ENCODE measurements around the gene MPPED2. TPM values are rescaled to one million over a fixed set of nuclear protein-coding genes. Genes with fewer than 3 reads are reported as not detected.
A peak's percentile ranks its signal among the peaks of the same experiment; 100 is the strongest.

Gene MPPED2
- total RNA-seq, 1 donor from 2014 or later, result 15.7 TPM

DNA sequence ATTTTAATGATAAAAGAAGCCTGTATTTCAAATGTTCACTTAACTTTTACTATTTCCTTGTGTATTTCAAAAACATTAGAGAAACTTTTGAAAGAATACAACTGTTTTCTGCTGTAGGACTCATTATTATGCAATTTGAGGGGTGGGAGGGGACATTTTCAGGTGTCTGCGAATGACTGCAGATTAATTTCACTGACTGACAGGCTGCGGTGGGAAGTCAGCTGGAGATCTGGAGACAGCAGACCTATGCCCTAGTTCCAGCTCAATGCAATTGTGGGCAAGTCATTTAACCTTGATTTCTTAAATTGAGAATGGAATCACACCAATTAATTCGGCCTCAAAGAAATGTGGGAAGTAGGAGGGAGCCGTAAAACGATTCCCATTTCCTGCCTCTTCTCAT lies 134.5 kb downstream of the MPPED2 start:
- Histone ChIP-seq H3K4me3 (ENCODE audit: low read length in 3 of 3) (no peak overlapping the region), H3K9ac (ENCODE audit: low read depth in 1 of 3, low read length in 3 of 3) (no peak overlapping the region), H3K36me3 (ENCODE audit: control insufficient read depth in 3 of 3, insufficient read depth in 3 of 3, low read length in 3 of 3) (no peaks in the 10 kb centered on the region), H3K27me3 (ENCODE audit: control insufficient read depth in 3 of 3, insufficient read depth in 3 of 3, low read length in 3 of 3) (no peaks in the 10 kb centered on the region), H3K9me3 (ENCODE audit: control insufficient read depth in 3 of 3, low read length in 3 of 3) (no peaks in the 10 kb centered on the region), H3K4me1 (ENCODE audit: control insufficient read depth in 3 of 3, insufficient read depth in 3 of 3, low read length in 3 of 3) (peaks cover 6 to 10% (median 9%) of the 10 kb centered on the region in 3 donors), H3K27ac (ENCODE audit: low read depth, low read length) (no peak overlapping the region)

GRCh38 chr11:30451167-30451566 lies 135.0 kb downstream of the MPPED2 start:
- Histone ChIP-seq H3K4me1 (ENCODE audit: control insufficient read depth in 3 of 3, insufficient read depth in 3 of 3, low read length in 3 of 3) (peaks cover 6 to 10% (median 9%) of the 10 kb centered on the region in 3 donors), H3K27me3 (ENCODE audit: control insufficient read depth in 3 of 3, insufficient read depth in 3 of 3, low read length in 3 of 3) (no peaks in the 10 kb centered on the region), H3K36me3 (ENCODE audit: control insufficient read depth in 3 of 3, insufficient read depth in 3 of 3, low read length in 3 of 3) (no peaks in the 10 kb centered on the region), H3K9ac (ENCODE audit: low read depth in 1 of 3, low read length in 3 of 3) (no peak overlapping the region), H3K4me3 (ENCODE audit: low read length in 3 of 3) (no peak overlapping the region), H3K27ac (ENCODE audit: low read depth, low read length) (no peak overlapping the region), H3K9me3 (ENCODE audit: control insufficient read depth in 3 of 3, low read length in 3 of 3) (no peaks in the 10 kb centered on the region)

DNA sequence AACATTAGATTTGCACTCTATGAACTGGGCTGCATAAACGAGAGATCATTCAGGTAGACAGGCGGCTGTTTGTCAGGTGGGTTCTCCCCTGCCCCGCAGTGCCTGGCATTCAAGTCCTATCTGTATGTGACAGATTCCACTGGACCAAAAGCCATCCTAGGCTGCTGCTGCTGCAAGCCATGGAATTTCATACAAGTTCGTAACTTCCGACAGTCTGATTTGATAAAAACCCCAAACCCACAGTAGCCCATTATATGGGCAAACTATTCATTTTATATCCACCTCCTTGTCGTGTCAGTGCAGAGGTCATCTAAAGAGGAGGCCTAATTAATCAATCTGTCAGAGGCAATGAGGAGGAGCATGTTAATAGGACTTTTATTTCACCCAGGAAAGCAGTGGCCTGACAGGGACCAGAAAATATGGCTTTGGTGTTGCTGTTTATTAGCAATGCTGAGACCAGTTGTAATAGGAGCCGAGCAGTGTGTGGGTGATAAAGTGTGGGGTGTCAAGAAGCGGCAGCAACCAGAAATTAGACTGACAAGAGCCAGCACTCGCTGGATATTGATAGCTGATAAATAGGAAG lies 139.0 kb downstream of the MPPED2 start:
- H3K36me3 ChIP-seq (ENCODE audit: control insufficient read depth in 3 of 3, insufficient read depth in 3 of 3, low read length in 3 of 3), result no peaks in the 10 kb centered on the region
- H3K4me1 ChIP-seq (ENCODE audit: control insufficient read depth in 3 of 3, insufficient read depth in 3 of 3, low read length in 3 of 3), result peaks cover 0 to 3% (median 2%) of the 10 kb centered on the region in 3 donors
- H3K27me3 ChIP-seq (ENCODE audit: control insufficient read depth in 3 of 3, insufficient read depth in 3 of 3, low read length in 3 of 3), result no peaks in the 10 kb centered on the region
- H3K4me3 ChIP-seq (ENCODE audit: low read length in 3 of 3), result no peak overlapping the region
- H3K27ac ChIP-seq (ENCODE audit: low read depth, low read length), result no peak overlapping the region
- H3K9me3 ChIP-seq (ENCODE audit: control insufficient read depth in 3 of 3, low read length in 3 of 3), result no peaks in the 10 kb centered on the region
- H3K9ac ChIP-seq (ENCODE audit: low read depth in 1 of 3, low read length in 3 of 3), result no peak overlapping the region

GRCh38 chr11:30446520-30446919 lies 139.6 kb downstream of the MPPED2 start:
- no peak overlapping the region for H3K9ac ChIP-seq (ENCODE audit: low read depth in 1 of 3, low read length in 3 of 3)
- H3K36me3 ChIP-seq (ENCODE audit: control insufficient read depth in 3 of 3, insufficient read depth in 3 of 3, low read length in 3 of 3), result no peaks in the 10 kb centered on the region
- H3K27me3 ChIP-seq (ENCODE audit: control insufficient read depth in 3 of 3, insufficient read depth in 3 of 3, low read length in 3 of 3), result no peaks in the 10 kb centered on the region
- no peak overlapping the region for H3K4me3 ChIP-seq (ENCODE audit: low read length in 3 of 3)
- peaks cover 0 to 3% (median 0%) of the 10 kb centered on the region in 3 donors for H3K4me1 ChIP-seq (ENCODE audit: control insufficient read depth in 3 of 3, insufficient read depth in 3 of 3, low read length in 3 of 3)
- H3K9me3 ChIP-seq (ENCODE audit: control insufficient read depth in 3 of 3, low read length in 3 of 3), result no peaks in the 10 kb centered on the region
- H3K27ac ChIP-seq (ENCODE audit: low read depth, low read length), result no peak overlapping the region

- no peaks in the 10 kb centered on the region for H3K27me3 ChIP-seq (ENCODE audit: control insufficient read depth in 3 of 3, insufficient read depth in 3 of 3, low read length in 3 of 3)
- no peak overlapping the region for H3K9ac ChIP-seq (ENCODE audit: low read depth in 1 of 3, low read length in 3 of 3)
- no peak overlapping the region for H3K4me3 ChIP-seq (ENCODE audit: low read length in 3 of 3)
- H3K27ac ChIP-seq (ENCODE audit: low read depth, low read length), result no peak overlapping the region
- peaks cover 0 to 11% (median 2%) of the 10 kb centered on the region in 3 donors for H3K4me1 ChIP-seq (ENCODE audit: control insufficient read depth in 3 of 3, insufficient read depth in 3 of 3, low read length in 3 of 3)
- no peaks in the 10 kb centered on the region for H3K36me3 ChIP-seq (ENCODE audit: control insufficient read depth in 3 of 3, insufficient read depth in 3 of 3, low read length in 3 of 3)
- H3K9me3 ChIP-seq (ENCODE audit: control insufficient read depth in 3 of 3, low read length in 3 of 3), result no peaks in the 10 kb centered on the region
These were observed 141.1 kb downstream of the MPPED2 start for GRCh38 chr11:30445056-30445455.

GRCh38 chr11:30440510-30440909 lies 145.6 kb downstream of the MPPED2 start:
- H3K4me3 ChIP-seq (ENCODE audit: low read length in 3 of 3), result no peak overlapping the region
- H3K9me3 ChIP-seq (ENCODE audit: control insufficient read depth in 3 of 3, low read length in 3 of 3), result no peaks in the 10 kb centered on the region
- no peak overlapping the region for H3K9ac ChIP-seq (ENCODE audit: low read depth in 1 of 3, low read length in 3 of 3)
- H3K27ac ChIP-seq (ENCODE audit: low read depth, low read length), result peak overlapping the region; percentile 4
- no peaks in the 10 kb centered on the region for H3K27me3 ChIP-seq (ENCODE audit: control insufficient read depth in 3 of 3, insufficient read depth in 3 of 3, low read length in 3 of 3)
- peaks cover 0 to 14% (median 2%) of the 10 kb centered on the region in 3 donors for H3K4me1 ChIP-seq (ENCODE audit: control insufficient read depth in 3 of 3, insufficient read depth in 3 of 3, low read length in 3 of 3)
- no peaks in the 10 kb centered on the region for H3K36me3 ChIP-seq (ENCODE audit: control insufficient read depth in 3 of 3, insufficient read depth in 3 of 3, low read length in 3 of 3)

DNA sequence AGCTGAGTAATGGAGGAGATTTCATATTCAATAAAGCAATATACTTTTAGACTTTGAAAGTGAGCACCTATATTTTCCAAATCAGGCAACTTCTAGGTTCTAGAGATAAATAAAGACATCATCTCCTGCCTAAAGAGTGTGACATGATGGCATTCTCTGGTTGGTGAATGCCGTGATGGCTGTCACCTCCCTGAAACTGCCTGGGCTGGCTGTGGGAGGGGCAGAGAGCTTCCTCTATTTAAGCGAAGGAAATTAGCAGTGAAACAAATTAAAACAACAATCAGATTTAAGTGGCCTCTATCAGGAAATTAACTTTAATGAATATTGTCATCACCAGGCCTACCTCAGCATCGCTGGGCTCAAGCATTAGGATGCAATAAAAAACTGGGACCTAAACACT lies 149.4 kb downstream of the MPPED2 start:
- H3K9me3 ChIP-seq (ENCODE audit: control insufficient read depth in 3 of 3, low read length in 3 of 3), result no peaks in the 10 kb centered on the region
- peaks cover 2 to 34% (median 7%) of the 10 kb centered on the region in 3 donors for H3K4me1 ChIP-seq (ENCODE audit: control insufficient read depth in 3 of 3, insufficient read depth in 3 of 3, low read length in 3 of 3)
- H3K9ac ChIP-seq (ENCODE audit: low read depth in 1 of 3, low read length in 3 of 3), result no peak overlapping the region
- H3K4me3 ChIP-seq (ENCODE audit: low read length in 3 of 3), result no peak overlapping the region
- H3K36me3 ChIP-seq (ENCODE audit: control insufficient read depth in 3 of 3, insufficient read depth in 3 of 3, low read length in 3 of 3), result no peaks in the 10 kb centered on the region
- H3K27me3 ChIP-seq (ENCODE audit: control insufficient read depth in 3 of 3, insufficient read depth in 3 of 3, low read length in 3 of 3), result no peaks in the 10 kb centered on the region
- H3K27ac ChIP-seq (ENCODE audit: low read depth, low read length), result no peak overlapping the region

GRCh38 chr11:30435488-30435887 lies 150.7 kb downstream of the MPPED2 start:
- H3K27ac ChIP-seq (ENCODE audit: low read depth, low read length), result no peak overlapping the region
- peaks cover 2 to 25% (median 7%) of the 10 kb centered on the region in 3 donors for H3K4me1 ChIP-seq (ENCODE audit: control insufficient read depth in 3 of 3, insufficient read depth in 3 of 3, low read length in 3 of 3)
- H3K36me3 ChIP-seq (ENCODE audit: control insufficient read depth in 3 of 3, insufficient read depth in 3 of 3, low read length in 3 of 3), result no peaks in the 10 kb centered on the region
- no peaks in the 10 kb centered on the region for H3K9me3 ChIP-seq (ENCODE audit: control insufficient read depth in 3 of 3, low read length in 3 of 3)
- H3K9ac ChIP-seq (ENCODE audit: low read depth in 1 of 3, low read length in 3 of 3), result no peak overlapping the region
- H3K4me3 ChIP-seq (ENCODE audit: low read length in 3 of 3), result no peak overlapping the region
- no peaks in the 10 kb centered on the region for H3K27me3 ChIP-seq (ENCODE audit: control insufficient read depth in 3 of 3, insufficient read depth in 3 of 3, low read length in 3 of 3)

DNA sequence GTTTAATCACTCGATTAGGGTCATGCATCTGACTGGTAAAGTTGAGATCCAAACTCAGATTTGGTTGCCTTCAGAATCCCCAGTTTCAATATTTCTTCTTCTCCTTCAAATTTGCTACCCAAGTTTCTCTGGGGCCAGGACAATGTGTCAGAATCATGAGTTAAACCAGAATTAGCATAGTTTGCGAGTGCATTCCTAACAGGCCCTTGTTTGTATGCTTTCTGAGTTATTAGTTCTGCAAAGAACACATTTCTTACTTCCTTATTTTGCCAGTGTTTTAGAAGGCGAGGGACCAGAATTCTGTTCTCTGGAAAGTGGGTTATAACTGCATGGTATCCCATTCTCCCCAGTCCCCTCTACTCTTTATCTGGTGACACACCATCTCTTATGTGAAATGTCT lies 151.3 kb downstream of the MPPED2 start:
- Histone ChIP-seq H3K9ac (ENCODE audit: low read depth in 1 of 3, low read length in 3 of 3) (no peak overlapping the region), H3K36me3 (ENCODE audit: control insufficient read depth in 3 of 3, insufficient read depth in 3 of 3, low read length in 3 of 3) (no peaks in the 10 kb centered on the region), H3K9me3 (ENCODE audit: control insufficient read depth in 3 of 3, low read length in 3 of 3) (no peaks in the 10 kb centered on the region), H3K4me1 (ENCODE audit: control insufficient read depth in 3 of 3, insufficient read depth in 3 of 3, low read length in 3 of 3) (peaks cover 0 to 23% (median 7%) of the 10 kb centered on the region in 3 donors), H3K27ac (ENCODE audit: low read depth, low read length) (no peak overlapping the region), H3K4me3 (ENCODE audit: low read length in 3 of 3) (no peak overlapping the region), H3K27me3 (ENCODE audit: control insufficient read depth in 3 of 3, insufficient read depth in 3 of 3, low read length in 3 of 3) (no peaks in the 10 kb centered on the region)

DNA sequence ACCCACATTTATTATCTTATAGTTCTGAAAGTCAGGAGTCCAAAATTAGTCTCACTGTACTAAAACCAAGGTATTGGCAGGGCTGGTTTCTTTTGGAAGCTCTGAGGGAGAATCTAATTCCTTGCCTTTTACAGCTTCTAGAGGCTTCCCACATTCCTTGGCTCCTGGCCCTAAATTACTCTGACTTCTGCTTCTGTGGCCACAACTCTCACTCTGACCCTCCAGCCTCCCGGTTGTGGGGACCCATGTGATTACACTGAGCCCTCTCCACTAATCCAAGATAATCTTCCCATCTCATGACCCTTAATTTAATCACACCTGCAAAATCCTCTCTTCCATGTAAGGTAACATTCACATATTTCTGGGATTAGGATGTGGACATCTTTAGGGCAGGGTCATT lies 152.3 kb downstream of the MPPED2 start:
- Histone ChIP-seq H3K4me3 (ENCODE audit: low read length in 3 of 3) (no peak overlapping the region), H3K9me3 (ENCODE audit: control insufficient read depth in 3 of 3, low read length in 3 of 3) (no peaks in the 10 kb centered on the region), H3K27me3 (ENCODE audit: control insufficient read depth in 3 of 3, insufficient read depth in 3 of 3, low read length in 3 of 3) (no peaks in the 10 kb centered on the region), H3K36me3 (ENCODE audit: control insufficient read depth in 3 of 3, insufficient read depth in 3 of 3, low read length in 3 of 3) (no peaks in the 10 kb centered on the region), H3K4me1 (ENCODE audit: control insufficient read depth in 3 of 3, insufficient read depth in 3 of 3, low read length in 3 of 3) (peaks cover 0 to 23% (median 7%) of the 10 kb centered on the region in 3 donors), H3K9ac (ENCODE audit: low read depth in 1 of 3, low read length in 3 of 3) (no peak overlapping the region), H3K27ac (ENCODE audit: low read depth, low read length) (peak overlapping the region; percentile 1)

Measured in skeletal muscle tissue (tissue), 4 donors.